ENCODE results near the gene SPACA7. TPM values are rescaled to one million over a fixed set of nuclear protein-coding genes. Genes with fewer than 3 reads are reported as not detected.

SPACA7 gene
- total RNA-seq, 1 experiment from 2014 or later = not detected

DNA sequence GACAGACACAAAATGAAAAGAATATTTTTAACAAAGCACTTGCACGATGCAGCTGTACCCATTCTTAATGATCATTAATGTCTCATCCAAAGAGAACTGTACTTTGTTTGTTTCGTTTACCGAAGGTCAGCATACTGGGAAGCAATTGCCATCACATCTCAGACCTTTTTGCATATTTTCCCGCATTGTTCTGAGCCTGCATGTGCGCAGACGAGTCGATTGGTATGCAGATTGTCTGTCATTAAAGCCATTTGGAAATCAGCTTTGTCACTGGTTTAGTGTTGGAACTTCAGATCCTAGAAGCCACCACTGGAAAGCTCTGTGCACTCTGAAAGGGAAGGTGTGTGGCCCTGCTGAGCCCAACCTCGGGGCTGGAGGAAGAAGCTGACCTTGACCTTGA is 15.6 kb downstream of the SPACA7 start:
- no peak overlapping the region; a peak in 1 of 5 replicates for H3K4me3 Mint-ChIP-seq
- peaks cover 19% of the 10 kb centered on the region for H3K27me3 Mint-ChIP-seq (ENCODE audit: low read depth)
- DNase-seq = no peak
- H3K9me3 Mint-ChIP-seq = peaks cover 8 to 22% of the 10 kb centered on the region in 2 experiments
- Histone ChIP-seq H2BK20ac (ENCODE audit: low read depth, low read length, poor library complexity, severe bottlenecking) (no peak overlapping the region), H3K23me2 (ENCODE audit: insufficient read length, low read depth, low read length, poor library complexity, severe bottlenecking) (no peaks in the 10 kb centered on the region), H2BK12ac (ENCODE audit: insufficient read length, low read depth, low read length) (no peak overlapping the region), H3K79me2 (ENCODE audit: insufficient read depth, low read length) (no peaks in the 10 kb centered on the region), H3K23ac (ENCODE audit: insufficient read length, low read depth, low read length) (no peak overlapping the region), H3T11ph (ENCODE audit: low read length) (no peak overlapping the region), H3K4ac (ENCODE audit: low read depth, low read length) (no peak overlapping the region), H3K27ac (ENCODE audit: insufficient read length, low read depth, low read length) (no peak overlapping the region), H3K18ac (ENCODE audit: insufficient read length, low read depth, low read length) (no peak overlapping the region), H3K9ac (ENCODE audit: extremely low read depth, insufficient read length, low read length) (no peak overlapping the region), H3K56ac (ENCODE audit: insufficient read length, low read depth, low read length) (no peak overlapping the region), H2BK15ac (ENCODE audit: low read depth, low read length) (no peak overlapping the region), H3K27me3 (ENCODE audit: insufficient read depth, low read length) (no peaks in the 10 kb centered on the region), H3K9me3 (ENCODE audit: control insufficient read depth, low read depth, low read length) (no peaks in the 10 kb centered on the region), H4K5ac (ENCODE audit: insufficient read length, low read depth, low read length) (no peak overlapping the region), H3K79me1 (ENCODE audit: insufficient read depth, low read depth, low read length, poor library complexity, severe bottlenecking) (no peaks in the 10 kb centered on the region), H2AFZ (ENCODE audit: low read length) (no peak overlapping the region), H2BK120ac (ENCODE audit: low read depth, low read length, poor library complexity, severe bottlenecking) (no peak overlapping the region), H4K91ac (ENCODE audit: insufficient read length, low read depth, low read length) (no peak overlapping the region), H4K8ac (replicated peaks; ENCODE audit: insufficient read length, low read depth, low read length) (no peak overlapping the region), H4K20me1 (ENCODE audit: control insufficient read depth, insufficient read depth, insufficient read length) (no peaks in the 10 kb centered on the region), H3K4me2 (ENCODE audit: insufficient read depth, insufficient read length, low read length) (no peak overlapping the region), H3K14ac (ENCODE audit: insufficient read depth, low read length) (no peak overlapping the region), H2AK5ac (ENCODE audit: insufficient read length, low read length) (no peak overlapping the region), H3K4me1 (ENCODE audit: insufficient read depth, low read length) (no peaks in the 10 kb centered on the region; the same call in 1 of the 2 replicates), H2BK5ac (ENCODE audit: insufficient read length, low read length) (no peak overlapping the region)
- H3K27ac Mint-ChIP-seq = no peak overlapping the region
- peaks cover 0 to 9% (median 2%) of the 10 kb centered on the region in 3 experiments; a peak in 4 of 7 replicates for H3K36me3 Mint-ChIP-seq (ENCODE audit: insufficient read depth in 1 of 3, low read depth in 3 of 3)
- peaks cover 8 to 16% of the 10 kb centered on the region in 2 experiments for H3K4me1 Mint-ChIP-seq
- WGBS (ENCODE audit: extremely low coverage, insufficient read length, low lambda C conversion rate) = no CpG with 5 or more reads among the region's 8 CpGs
- TF ChIP-seq, protein P1, sequence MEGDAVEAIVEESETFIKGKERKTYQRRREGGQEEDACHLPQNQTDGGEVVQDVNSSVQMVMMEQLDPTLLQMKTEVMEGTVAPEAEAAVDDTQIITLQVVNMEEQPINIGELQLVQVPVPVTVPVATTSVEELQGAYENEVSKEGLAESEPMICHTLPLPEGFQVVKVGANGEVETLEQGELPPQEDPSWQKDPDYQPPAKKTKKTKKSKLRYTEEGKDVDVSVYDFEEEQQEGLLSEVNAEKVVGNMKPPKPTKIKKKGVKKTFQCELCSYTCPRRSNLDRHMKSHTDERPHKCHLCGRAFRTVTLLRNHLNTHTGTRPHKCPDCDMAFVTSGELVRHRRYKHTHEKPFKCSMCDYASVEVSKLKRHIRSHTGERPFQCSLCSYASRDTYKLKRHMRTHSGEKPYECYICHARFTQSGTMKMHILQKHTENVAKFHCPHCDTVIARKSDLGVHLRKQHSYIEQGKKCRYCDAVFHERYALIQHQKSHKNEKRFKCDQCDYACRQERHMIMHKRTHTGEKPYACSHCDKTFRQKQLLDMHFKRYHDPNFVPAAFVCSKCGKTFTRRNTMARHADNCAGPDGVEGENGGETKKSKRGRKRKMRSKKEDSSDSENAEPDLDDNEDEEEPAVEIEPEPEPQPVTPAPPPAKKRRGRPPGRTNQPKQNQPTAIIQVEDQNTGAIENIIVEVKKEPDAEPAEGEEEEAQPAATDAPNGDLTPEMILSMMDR (conservative IDR thresholded peaks at IDR 0.05) = no peak
